COLO668 (cell line): ENCODE results near the gene SHANK1.

Experiments used
- DNase-seq: peaks from one replicate; lab custom pipeline; 2025; ENCODE audit not compliant: unreplicated experiment; lab: John Stamatoyannopoulos, UW

Gene SHANK1

GRCh38 chr19:50693064-50693975 is 26.3 kb downstream of the SHANK1 start:
- no peak for DNase-seq

- DNase-seq, result no peak
These were observed 29.2 kb downstream of the SHANK1 start for GRCh38 chr19:50690439-50690838.

- no peak for DNase-seq
These were observed 30.8 kb downstream of the SHANK1 start for GRCh38 chr19:50688766-50689165.

- DNase-seq, result no peak
These were observed 33.1 kb downstream of the SHANK1 start for GRCh38 chr19:50686310-50687032.

GRCh38 chr19:50679177-50680125 is 40.2 kb downstream of the SHANK1 start:
- peak; percentile 59 for DNase-seq

- no peak for DNase-seq
These were observed 41.3 kb downstream of the SHANK1 start for GRCh38 chr19:50678323-50678722.

- DNase-seq, result no peak
These were observed 42.0 kb downstream of the SHANK1 start for GRCh38 chr19:50677636-50678035.

GRCh38 chr19:50676625-50677197 is 42.9 kb downstream of the SHANK1 start:
- no peak for DNase-seq

GRCh38 chr19:50673118-50673517 is 46.5 kb downstream of the SHANK1 start:
- DNase-seq, result no peak

- no peak for DNase-seq
These were observed 49.6 kb downstream of the SHANK1 start for GRCh38 chr19:50670102-50670380.

- DNase-seq, result peak; percentile 29
These were observed 50.1 kb downstream of the SHANK1 start for GRCh38 chr19:50669302-50670101.

- DNase-seq, result no peak
These were observed 50.7 kb downstream of the SHANK1 start for GRCh38 chr19:50668879-50669278.

- no peak for DNase-seq
These were observed 51.2 kb downstream of the SHANK1 start for GRCh38 chr19:50668416-50668815.

- DNase-seq, result no peak
These were observed 51.8 kb downstream of the SHANK1 start for GRCh38 chr19:50667759-50668231.

GRCh38 chr19:50667177-50667758 is 52.3 kb downstream of the SHANK1 start:
- no peak for DNase-seq

- no peak for DNase-seq
These were observed 53.0 kb downstream of the SHANK1 start for GRCh38 chr19:50666346-50667176.

- DNase-seq, result no peak
These were observed 55.4 kb downstream of the SHANK1 start for GRCh38 chr19:50664204-50664603.

- DNase-seq, result no peak
These were observed 56.2 kb downstream of the SHANK1 start for GRCh38 chr19:50663482-50663790.
